DND-41 (cell line): ENCODE measurements around the gene PPP1R13B.
A peak's percentile ranks its signal among the peaks of the same experiment; 100 is the strongest.

ENCODE experiments used
- ATAC-seq: fragments of 200-7000 bp; cut with Tn5 transposase; 3 replicates; pipeline ENCODE4 v1.9.1; 2021; ENCODE audit warnings: low read depth; ENCODE audit not compliant: insufficient read depth
- DNase-seq: peaks from one replicate; pipeline ENCODE4 v3.0.0-alpha.2; 2020
- H2AFZ ChIP-seq: 2 replicates; pipeline ENCODE4 v1.6.0; 2012; ENCODE audit warnings: low read depth, low read length
- H3K27ac ChIP-seq: 2 replicates; pipeline ENCODE4 v1.5.1; 2012; ENCODE audit warnings: low read length, inconsistent platforms
- H3K27me3 ChIP-seq: fragments of 200-600 bp; sonication (generic); 2 replicates; pipeline ENCODE4 v1.6.0; 2012; ENCODE audit warnings: low read length, mild to moderate bottlenecking, inconsistent platforms; ENCODE audit not compliant: insufficient read depth, poor library complexity
- H3K36me3 ChIP-seq: 2 replicates; pipeline ENCODE4 v1.5.1; 2012; ENCODE audit warnings: low read length, inconsistent platforms; ENCODE audit not compliant: insufficient read depth
- H3K4me1 ChIP-seq: 2 replicates; pipeline ENCODE4 v1.5.1; 2012; ENCODE audit warnings: mild to moderate bottlenecking, low read length; ENCODE audit not compliant: insufficient read depth
- H3K4me2 ChIP-seq: 2 replicates; pipeline ENCODE4 v1.6.0; 2012; ENCODE audit warnings: mild to moderate bottlenecking, moderate library complexity, low read length, inconsistent platforms; ENCODE audit not compliant: insufficient read depth
- H3K4me3 ChIP-seq, 2 experiments: fragments of 200-600 bp in 1 of 2; shearing (Covaris generic) in 1 of 2; 2 replicates each; pipeline ENCODE4 v1.5.1; 2012 to 2016; ENCODE audit warnings: inconsistent platforms in 2 of 2, low read length in 2 of 2, mild to moderate bottlenecking in 2 of 2, low read depth in 1 of 2, moderate library complexity in 1 of 2
- H3K79me2 ChIP-seq: 2 replicates; pipeline ENCODE4 v1.6.0; 2012; ENCODE audit warnings: low read length, inconsistent platforms; ENCODE audit not compliant: insufficient read depth
- H3K9ac ChIP-seq: 2 replicates; pipeline ENCODE4 v1.6.0; 2012; ENCODE audit warnings: low read depth, mild to moderate bottlenecking, inconsistent platforms, low read length, moderate library complexity
- H3K9me3 ChIP-seq: 2 replicates; pipeline ENCODE4 v1.5.1; 2012; ENCODE audit warnings: low read length, moderate library complexity, mild to moderate bottlenecking, inconsistent platforms; ENCODE audit not compliant: insufficient read depth, severe bottlenecking
- H4K20me1 ChIP-seq: 2 replicates; pipeline ENCODE4 v1.6.0; 2012; ENCODE audit warnings: low read length; ENCODE audit not compliant: insufficient read depth
- CTCF ChIP-seq: IDR thresholded peaks from 2 replicates; pipeline ENCODE4 v1.5.1; 2012; ENCODE audit warnings: borderline replicate concordance, low read length, moderate library complexity, mild to moderate bottlenecking; ENCODE audit not compliant: poor library complexity, severe bottlenecking; ENCODE audit errors: extremely low read depth
- EZH2 ChIP-seq: IDR thresholded peaks from 3 replicates; pipeline ENCODE4 v1.6.1; 2012; ENCODE audit warnings: borderline replicate concordance, low read depth, mild to moderate bottlenecking, moderate library complexity, low read length, inconsistent platforms; ENCODE audit not compliant: severe bottlenecking

Gene PPP1R13B

GRCh38 chr14:103698380-103699260 lies 148.8 kb downstream of the PPP1R13B start:
- ATAC-seq (peak; percentile 29; the same call in 2 of the 3 replicates), DNase-seq (no peak)
- Histone ChIP-seq H3K4me3 (no peak overlapping the region), H3K79me2 (peaks cover 20% of the 10 kb centered on the region; the same call in 1 of the 2 replicates), H4K20me1 (peaks cover 73% of the 10 kb centered on the region), H3K27me3 (no peaks in the 10 kb centered on the region), H3K4me2 (no peak overlapping the region), H2AFZ (no peak overlapping the region), H3K9me3 (no peaks in the 10 kb centered on the region), H3K9ac (no peak overlapping the region), H3K27ac (no peak overlapping the region), H3K36me3 (peaks cover 92% of the 10 kb centered on the region), H3K4me1 (no peaks in the 10 kb centered on the region)
- TF ChIP-seq CTCF (no peak), EZH2 (no peak)

GRCh38 chr14:103697603-103698379 lies 149.6 kb downstream of the PPP1R13B start:
- H3K4me3 ChIP-seq = no peak overlapping the region
- H3K79me2 ChIP-seq = peaks cover 20% of the 10 kb centered on the region; the same call in 1 of the 2 replicates
- DNase-seq (no peak), ATAC-seq (0 out of 3 replicates have a peak, but pooled peaks have one; percentile 3)
- H3K27ac ChIP-seq = no peak overlapping the region
- H2AFZ ChIP-seq = no peak overlapping the region
- H3K27me3 ChIP-seq = no peaks in the 10 kb centered on the region
- no peak for TF ChIP-seq CTCF
- no peak for TF ChIP-seq EZH2
- no peak overlapping the region for H3K4me2 ChIP-seq
- peaks cover 92% of the 10 kb centered on the region for H3K36me3 ChIP-seq
- peaks cover 74% of the 10 kb centered on the region for H4K20me1 ChIP-seq
- no peaks in the 10 kb centered on the region for H3K9me3 ChIP-seq
- no peak overlapping the region for H3K9ac ChIP-seq
- no peaks in the 10 kb centered on the region for H3K4me1 ChIP-seq

- Histone ChIP-seq H3K27me3 (no peaks in the 10 kb centered on the region), H2AFZ (no peak overlapping the region), H3K36me3 (peaks cover 92% of the 10 kb centered on the region), H3K79me2 (peaks cover 20% of the 10 kb centered on the region; the same call in 1 of the 2 replicates), H3K4me2 (no peak overlapping the region), H3K9me3 (no peaks in the 10 kb centered on the region), H3K27ac (no peak overlapping the region), H3K4me1 (no peaks in the 10 kb centered on the region), H3K9ac (no peak overlapping the region), H4K20me1 (peaks cover 71% of the 10 kb centered on the region), H3K4me3 (no peak overlapping the region)
- DNase-seq = no peak
- ATAC-seq = no peak
- TF ChIP-seq EZH2 (no peak), CTCF (no peak)
Measured at GRCh38 chr14:103697206-103697602, 150.2 kb downstream of the PPP1R13B start.
